Measurements from ENCODE around the gene WDR70. TPM values are rescaled to one million over a fixed set of nuclear protein-coding genes. Genes with fewer than 3 reads are reported as not detected.

The WDR70 gene
- total RNA-seq, 4 donors from 2014 or later = 25.3 to 122 (median 48.8) TPM

GRCh38 chr5:37721447-37721871 is 342.3 kb downstream of the WDR70 start:
- TF ChIP-seq, protein P1, sequence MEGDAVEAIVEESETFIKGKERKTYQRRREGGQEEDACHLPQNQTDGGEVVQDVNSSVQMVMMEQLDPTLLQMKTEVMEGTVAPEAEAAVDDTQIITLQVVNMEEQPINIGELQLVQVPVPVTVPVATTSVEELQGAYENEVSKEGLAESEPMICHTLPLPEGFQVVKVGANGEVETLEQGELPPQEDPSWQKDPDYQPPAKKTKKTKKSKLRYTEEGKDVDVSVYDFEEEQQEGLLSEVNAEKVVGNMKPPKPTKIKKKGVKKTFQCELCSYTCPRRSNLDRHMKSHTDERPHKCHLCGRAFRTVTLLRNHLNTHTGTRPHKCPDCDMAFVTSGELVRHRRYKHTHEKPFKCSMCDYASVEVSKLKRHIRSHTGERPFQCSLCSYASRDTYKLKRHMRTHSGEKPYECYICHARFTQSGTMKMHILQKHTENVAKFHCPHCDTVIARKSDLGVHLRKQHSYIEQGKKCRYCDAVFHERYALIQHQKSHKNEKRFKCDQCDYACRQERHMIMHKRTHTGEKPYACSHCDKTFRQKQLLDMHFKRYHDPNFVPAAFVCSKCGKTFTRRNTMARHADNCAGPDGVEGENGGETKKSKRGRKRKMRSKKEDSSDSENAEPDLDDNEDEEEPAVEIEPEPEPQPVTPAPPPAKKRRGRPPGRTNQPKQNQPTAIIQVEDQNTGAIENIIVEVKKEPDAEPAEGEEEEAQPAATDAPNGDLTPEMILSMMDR (IDR thresholded peaks at IDR 0.05) = no peak
- no peak for TF ChIP-seq POLR2A (IDR thresholded peaks at IDR 0.05)
- Histone ChIP-seq H3K36me3 (no peaks in the 10 kb centered on the region), H3K4me1 (peaks cover 0 to 4% of the 10 kb centered on the region in 2 donors), H3K27ac (no peak overlapping the region), H3K4me3 (no peak overlapping the region), H3K9me3 (no peaks in the 10 kb centered on the region), H3K27me3 (no peaks in the 10 kb centered on the region)
- intact Hi-C loops (cut with DNase I; ENCODE audit: low total_unique reads) = no loop called here
- DNase-seq = no peak

- Histone ChIP-seq H3K27ac (no peak overlapping the region), H3K4me1 (peaks cover 0 to 3% of the 10 kb centered on the region in 2 donors), H3K27me3 (no peaks in the 10 kb centered on the region), H3K4me3 (no peak overlapping the region), H3K36me3 (no peaks in the 10 kb centered on the region), H3K9me3 (no peaks in the 10 kb centered on the region)
- no peak for DNase-seq
- intact Hi-C loops (cut with DNase I; ENCODE audit: low total_unique reads) = no loop called here
- no peak for TF ChIP-seq POLR2A (IDR thresholded peaks at IDR 0.05)
- TF ChIP-seq, protein P1 (IDR thresholded peaks at IDR 0.05) = no peak
Observed at GRCh38 chr5:37722236-37723161, 343.4 kb downstream of the WDR70 start.

DNA sequence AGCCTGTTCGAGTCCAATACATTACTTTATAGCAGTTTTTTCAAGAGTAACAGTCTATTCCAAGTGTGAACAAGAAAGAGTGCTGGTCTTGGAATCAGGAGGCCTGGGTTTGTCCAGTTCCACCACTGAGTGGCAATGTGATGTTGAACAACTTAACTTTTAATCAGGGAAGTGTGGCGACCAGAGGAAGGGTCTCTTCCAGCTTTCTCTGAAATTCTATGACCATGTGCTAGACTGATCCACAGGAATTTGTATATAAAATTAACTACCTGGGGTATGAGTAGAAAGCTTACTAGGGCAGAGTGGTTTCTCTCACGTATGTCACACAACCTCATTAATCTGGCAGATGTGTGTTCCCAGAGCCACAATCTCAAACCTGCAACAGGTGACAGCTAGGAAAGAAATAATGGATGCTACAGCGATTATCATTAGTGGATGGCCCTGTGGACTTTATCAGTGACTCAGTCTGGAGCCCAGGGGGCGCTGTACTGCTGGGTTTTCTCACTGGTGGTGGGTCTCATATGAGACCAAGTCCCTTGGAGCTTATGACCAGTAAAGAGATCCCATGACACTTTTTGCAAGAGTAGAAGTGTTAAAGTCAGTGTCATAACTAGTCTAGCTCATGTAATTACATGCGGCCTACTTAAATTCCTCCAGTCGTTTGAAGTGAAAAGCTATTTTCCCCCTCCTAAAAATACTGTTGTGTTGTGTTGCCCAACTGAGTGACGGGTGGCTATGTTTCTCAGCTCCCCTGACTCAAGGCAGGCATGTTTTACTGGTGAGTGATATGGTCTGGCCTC is 344.2 kb downstream of the WDR70 start:
- intact Hi-C loops (cut with DNase I; ENCODE audit: low total_unique reads) = no loop called here
- DNase-seq = no peak
- H3K36me3 ChIP-seq = no peaks in the 10 kb centered on the region
- no peak overlapping the region for H3K27ac ChIP-seq
- H3K27me3 ChIP-seq = no peaks in the 10 kb centered on the region
- H3K4me3 ChIP-seq = no peak overlapping the region
- H3K9me3 ChIP-seq = no peaks in the 10 kb centered on the region
- no peaks in the 10 kb centered on the region for H3K4me1 ChIP-seq
- no peak for TF ChIP-seq POLR2A (IDR thresholded peaks at IDR 0.05)
- TF ChIP-seq, protein P1 (IDR thresholded peaks at IDR 0.05) = no peak

- no peaks in the 10 kb centered on the region for H3K4me1 ChIP-seq
- DNase-seq = no peak
- H3K36me3 ChIP-seq = no peaks in the 10 kb centered on the region
- TF ChIP-seq, protein P1 (IDR thresholded peaks at IDR 0.05) = no peak
- no peak for TF ChIP-seq POLR2A (IDR thresholded peaks at IDR 0.05)
- no peaks in the 10 kb centered on the region for H3K9me3 ChIP-seq
- intact Hi-C loops (cut with DNase I; ENCODE audit: low total_unique reads) = no loop called here
- no peak overlapping the region for H3K27ac ChIP-seq
- no peaks in the 10 kb centered on the region for H3K27me3 ChIP-seq
- H3K4me3 ChIP-seq = no peak overlapping the region
Observed at GRCh38 chr5:37724395-37725125, 345.4 kb downstream of the WDR70 start.

All from uterus (tissue), 4 donors.